GM19452 (cell line): ENCODE results near the gene BMERB1.

Experiments used
- ATAC-seq: cut with Tn5 transposase; IDR thresholded peaks from one replicate; pipeline ENCODE4 v1.9.1; 2021; ENCODE audit not compliant: unreplicated experiment

Gene BMERB1

GRCh38 chr16:15493466-15494180 is 59.2 kb downstream of the BMERB1 start:
- ATAC-seq: no peak

- ATAC-seq: no peak
Observed at GRCh38 chr16:15494236-15494635, 59.8 kb downstream of the BMERB1 start.

- no peak for ATAC-seq
Observed at GRCh38 chr16:15495898-15496297, 61.5 kb downstream of the BMERB1 start.

GRCh38 chr16:15498427-15499175 is 64.2 kb downstream of the BMERB1 start:
- no peak for ATAC-seq

GRCh38 chr16:15502041-15502725 is 67.8 kb downstream of the BMERB1 start:
- ATAC-seq: no peak

GRCh38 chr16:15506441-15506840 is 72.1 kb downstream of the BMERB1 start:
- ATAC-seq: no peak

GRCh38 chr16:15507301-15507958 is 73.0 kb downstream of the BMERB1 start:
- ATAC-seq: no peak

GRCh38 chr16:15507959-15508627 is 73.7 kb downstream of the BMERB1 start:
- no peak for ATAC-seq

- no peak for ATAC-seq
Observed at GRCh38 chr16:15509051-15509592, 74.7 kb downstream of the BMERB1 start.

GRCh38 chr16:15509593-15510535 is 75.5 kb downstream of the BMERB1 start:
- no peak for ATAC-seq

GRCh38 chr16:15510992-15511391 is 76.6 kb downstream of the BMERB1 start:
- no peak for ATAC-seq

- ATAC-seq: no peak
Observed at GRCh38 chr16:15511759-15512487, 77.5 kb downstream of the BMERB1 start.

- no peak for ATAC-seq
Observed at GRCh38 chr16:15513156-15513555, 78.8 kb downstream of the BMERB1 start.

- no peak for ATAC-seq
Observed at GRCh38 chr16:15515992-15516391, 81.6 kb downstream of the BMERB1 start.

- ATAC-seq: no peak
Observed at GRCh38 chr16:15516609-15517008, 82.2 kb downstream of the BMERB1 start.

GRCh38 chr16:15517743-15518377 is 83.5 kb downstream of the BMERB1 start:
- no peak for ATAC-seq

- no peak for ATAC-seq
Observed at GRCh38 chr16:15518381-15519351, 84.3 kb downstream of the BMERB1 start.
